HG03571 (cell line): ENCODE data around the gene KIRREL2.

Source experiments
- ATAC-seq: cut with Tn5 transposase; IDR thresholded peaks from one replicate; pipeline ENCODE4 v1.9.1; 2021; ENCODE audit not compliant: unreplicated experiment

The KIRREL2 gene

DNA sequence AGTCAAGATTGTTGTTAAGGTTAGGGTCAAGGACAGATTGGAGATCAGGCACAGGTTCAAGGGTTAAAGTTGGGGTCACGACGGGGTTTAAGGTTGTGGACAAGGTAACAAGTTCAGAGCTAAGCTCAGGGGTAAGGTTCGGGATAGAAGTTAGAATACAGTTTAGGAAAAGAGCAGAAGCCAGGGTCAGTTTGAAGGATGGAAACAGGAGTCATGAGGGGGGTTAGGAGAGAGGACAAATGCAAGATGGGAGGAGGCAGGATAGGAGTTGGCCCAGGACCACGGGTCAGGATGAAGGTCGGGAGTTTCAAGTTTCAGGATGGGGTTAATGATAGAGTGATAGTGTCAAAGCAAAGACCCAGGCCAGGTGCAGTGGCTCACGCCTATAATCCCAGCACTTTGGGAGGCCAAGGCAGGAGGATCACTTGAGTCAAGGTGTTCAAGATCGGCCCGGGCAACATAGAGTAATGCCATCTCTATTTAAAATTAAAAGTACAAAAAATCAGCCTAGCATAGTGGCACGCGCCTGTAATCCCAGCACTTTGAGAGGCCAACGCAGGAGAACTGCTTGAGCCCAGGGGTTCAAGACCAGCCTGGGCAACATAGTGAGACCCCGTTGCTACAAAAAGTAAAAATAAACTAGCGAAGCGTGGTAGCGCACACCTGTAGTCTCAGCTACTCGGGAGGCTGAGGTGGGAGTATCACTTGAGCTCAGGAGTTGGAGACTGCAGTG is 12.1 kb upstream of the KIRREL2 start:
- no peak for ATAC-seq

DNA sequence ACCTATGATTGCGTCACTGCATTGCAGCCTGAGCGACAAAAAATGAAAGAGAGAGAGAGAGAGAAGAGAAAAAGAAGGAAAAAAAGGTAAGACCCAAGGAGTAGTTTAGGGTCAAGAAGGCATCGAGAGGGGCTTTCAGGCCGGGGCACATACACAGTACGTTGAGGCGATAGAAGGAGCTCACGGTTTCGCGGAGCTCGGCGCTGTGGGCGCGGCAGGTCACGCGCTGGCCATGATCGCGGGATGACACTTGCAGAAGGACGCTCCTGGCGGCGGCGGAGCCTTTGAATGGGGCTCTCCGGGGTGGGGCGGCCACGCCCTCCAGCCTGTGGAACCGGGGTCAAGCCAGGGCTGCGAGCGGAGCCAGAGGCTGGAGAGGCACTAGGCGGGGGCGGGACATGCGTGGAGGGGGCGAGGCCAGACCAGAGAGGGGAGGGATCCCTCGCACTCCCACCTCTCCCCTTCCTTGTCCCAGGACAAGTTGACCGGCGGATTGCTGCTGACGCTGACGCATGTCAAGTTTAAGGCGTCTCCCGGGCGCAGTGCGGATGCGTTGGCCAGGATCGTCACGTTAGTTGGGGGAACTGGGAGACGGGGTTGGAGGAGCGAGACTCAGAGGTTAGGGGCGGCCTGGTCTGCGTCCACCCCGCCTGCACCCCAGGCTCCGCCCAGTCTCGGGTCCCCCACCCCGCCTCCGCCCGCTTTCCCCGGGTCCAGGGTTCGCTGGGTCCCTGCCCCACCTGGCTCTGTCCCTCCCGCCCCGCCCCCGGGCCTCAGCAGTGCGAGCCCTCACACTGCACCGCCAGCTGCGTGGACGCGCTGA is 11.3 kb upstream of the KIRREL2 start:
- ATAC-seq = no peak

DNA sequence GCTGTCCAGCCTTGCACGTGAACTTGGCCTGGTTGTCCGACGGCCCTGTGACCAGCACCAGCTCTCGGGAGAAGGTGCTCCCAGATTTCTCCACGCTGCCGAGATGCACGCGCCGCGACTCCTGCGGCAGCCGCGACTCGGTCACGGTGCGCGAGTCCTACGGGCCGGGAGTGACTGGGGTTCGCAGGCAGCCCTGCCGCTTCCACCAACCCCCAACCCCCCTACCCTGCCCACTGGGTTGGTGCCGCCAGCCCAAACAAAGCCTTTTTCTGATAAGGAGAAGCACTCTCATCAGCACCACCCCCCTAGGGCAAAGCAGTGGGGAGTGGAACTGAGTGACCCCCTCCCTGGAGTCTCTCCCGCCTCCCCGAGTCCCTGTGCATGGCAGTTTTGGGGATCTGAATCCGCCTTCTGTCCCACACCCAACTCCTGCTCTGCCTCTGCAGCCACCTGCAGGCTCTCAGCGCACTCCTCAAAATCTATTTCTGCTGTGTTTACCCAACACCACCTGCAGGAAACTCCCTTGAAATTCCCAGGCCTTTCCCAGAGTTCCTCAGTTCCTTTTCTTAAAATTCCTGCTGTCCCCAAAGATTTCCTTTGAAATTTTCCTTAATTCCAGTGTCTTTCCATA is 10.6 kb upstream of the KIRREL2 start:
- ATAC-seq = no peak

- no peak for ATAC-seq
Observed at GRCh38 chr19:35847911-35848310, 8.8 kb upstream of the KIRREL2 start.

- no peak for ATAC-seq
Observed at GRCh38 chr19:35848486-35848885, 8.2 kb upstream of the KIRREL2 start.

DNA sequence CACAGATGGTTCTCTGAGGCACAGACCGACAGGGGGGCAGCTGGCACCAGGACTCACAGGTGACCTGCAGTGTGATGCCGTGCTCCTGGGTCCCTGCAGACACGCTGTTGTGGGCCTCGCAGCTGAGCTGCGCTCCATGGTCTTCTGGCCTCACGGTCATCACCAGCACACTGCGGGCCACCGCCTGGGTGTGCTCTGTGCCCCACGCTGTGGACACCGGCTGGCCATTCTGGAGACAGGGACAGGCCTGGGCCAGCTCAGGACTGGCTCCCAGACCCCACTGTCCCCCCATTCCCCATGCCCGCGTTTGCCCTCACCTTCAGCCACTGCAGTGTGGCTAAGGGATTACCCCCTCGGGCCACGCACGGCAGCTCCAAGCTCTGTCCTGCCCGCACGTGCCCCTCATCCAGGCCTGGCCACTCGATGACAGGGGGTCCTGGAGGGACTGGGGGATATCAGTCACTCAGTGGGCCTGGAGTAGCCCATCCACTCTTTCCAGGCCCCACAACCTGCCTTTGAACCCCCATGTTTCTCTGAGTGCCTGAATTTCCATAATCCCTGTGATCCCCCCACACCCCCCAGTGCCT is 7.7 kb upstream of the KIRREL2 start:
- no peak for ATAC-seq

DNA sequence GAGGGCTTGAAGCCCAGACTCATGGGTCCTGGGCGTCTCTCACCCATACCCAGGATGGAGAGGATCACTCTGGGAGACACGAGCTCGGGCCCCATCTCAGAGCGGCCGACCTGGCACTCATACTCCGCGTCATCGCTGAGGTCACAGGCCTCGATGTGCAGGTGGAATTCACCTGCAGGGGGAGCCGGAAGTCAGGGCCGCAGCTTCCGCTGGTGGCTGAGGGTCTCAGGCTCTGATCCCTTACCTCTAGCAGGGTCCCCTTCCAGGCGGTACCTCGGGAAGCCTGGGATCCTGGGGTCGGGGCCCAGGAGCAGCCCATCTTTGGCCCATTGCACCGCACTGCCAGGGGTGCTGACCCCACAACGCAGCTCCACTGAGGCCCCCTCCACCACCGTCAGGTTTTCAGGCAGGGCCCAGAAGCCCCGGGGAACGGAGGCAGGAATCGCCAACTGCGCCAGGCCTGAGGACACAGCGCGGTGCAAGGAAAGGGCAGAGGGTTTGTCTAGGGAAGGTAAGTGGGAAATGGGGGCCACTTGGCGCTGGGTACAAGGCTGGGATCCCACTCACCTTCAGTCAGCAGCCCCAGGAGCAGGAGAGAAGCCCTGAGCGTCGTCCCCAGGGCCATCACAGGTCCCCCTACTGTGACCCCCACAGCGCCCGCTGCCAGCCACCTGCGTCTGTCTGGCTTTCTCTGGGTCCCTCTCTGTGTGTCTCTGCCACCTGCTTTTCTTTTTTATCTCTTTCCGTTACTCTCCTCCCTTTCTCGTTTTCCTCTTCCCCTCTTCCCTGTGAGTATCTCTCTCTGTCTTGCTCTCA is 5.3 kb upstream of the KIRREL2 start:
- ATAC-seq = no peak

GRCh38 chr19:35852029-35852780 is 4.5 kb upstream of the KIRREL2 start, which contains the start of gene NPHS1:
NPHS1 (minus strand) TSS chr19:35852504; CDS start chr19:35851837, 667 bp downstream.
- ATAC-seq = no peak

DNA sequence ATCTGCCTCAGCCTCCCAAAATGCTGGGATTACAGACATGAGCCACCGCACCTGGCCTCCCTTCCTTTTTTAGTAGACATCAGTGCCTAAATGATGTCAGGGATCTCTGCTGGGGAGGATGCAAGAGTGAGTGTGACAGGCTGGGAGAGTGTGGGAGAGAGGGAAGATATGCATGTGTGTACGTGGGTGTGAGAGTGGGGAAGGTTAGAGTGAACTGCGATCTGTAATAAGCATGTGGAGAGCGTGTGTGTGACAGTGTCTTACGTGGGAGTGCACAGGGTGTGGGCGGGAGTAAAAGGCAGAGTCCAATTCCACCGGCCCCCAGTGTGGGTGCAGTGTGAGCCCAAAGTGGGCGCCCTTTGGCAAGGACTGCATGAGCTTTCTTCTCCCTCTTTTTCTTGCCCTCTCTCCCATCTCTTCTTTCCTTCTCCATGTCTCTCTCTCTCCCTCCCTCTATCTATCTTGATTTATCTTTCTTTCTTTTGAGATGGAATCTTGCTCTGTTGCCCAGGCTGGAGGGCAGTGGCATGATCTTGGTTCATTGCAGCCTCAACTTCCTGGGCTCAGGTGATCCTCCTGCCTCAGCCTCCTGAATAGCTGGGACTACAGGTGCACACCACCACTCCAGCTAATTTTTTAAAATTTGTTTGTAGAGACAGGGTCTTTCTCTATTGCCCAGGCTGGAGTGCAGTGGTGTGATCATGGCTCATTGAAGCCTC is 3.5 kb upstream of the KIRREL2 start:
- ATAC-seq = no peak

DNA sequence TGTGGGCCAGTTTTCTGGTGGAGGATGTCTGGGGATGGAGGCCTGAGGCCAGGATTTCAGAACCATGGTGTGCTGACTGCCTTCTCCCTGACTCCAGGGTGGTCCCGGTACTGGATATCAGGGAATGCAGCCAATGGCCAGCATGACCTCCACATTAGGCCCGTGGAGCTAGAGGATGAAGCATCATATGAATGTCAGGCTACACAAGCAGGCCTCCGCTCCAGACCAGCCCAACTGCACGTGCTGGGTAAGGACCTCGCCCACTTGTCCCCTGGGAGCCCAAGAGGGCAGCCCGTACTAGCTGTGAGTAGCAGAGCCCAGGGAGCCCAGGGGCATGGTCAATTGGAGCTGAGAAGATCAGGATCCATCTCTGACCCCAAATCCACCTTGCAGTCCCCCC is 1.6 kb downstream of the KIRREL2 start:
- no peak for ATAC-seq

DNA sequence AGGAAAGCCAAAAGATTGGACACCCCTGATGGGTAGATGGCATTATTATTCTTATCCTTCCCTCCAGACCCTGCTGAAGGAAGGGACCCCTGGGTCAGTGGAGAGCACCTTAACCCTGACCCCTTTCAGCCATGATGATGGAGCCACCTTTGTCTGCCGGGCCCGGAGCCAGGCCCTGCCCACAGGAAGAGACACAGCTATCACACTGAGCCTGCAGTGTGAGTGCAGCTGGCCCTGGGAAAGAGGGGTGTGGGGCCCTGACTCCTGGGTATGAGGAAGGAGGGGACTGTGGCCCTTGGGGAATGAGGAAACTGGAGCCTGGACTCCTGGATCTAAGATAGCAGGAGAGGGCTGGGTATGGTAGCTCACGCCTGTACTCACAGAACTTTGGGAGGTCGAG is 2.7 kb downstream of the KIRREL2 start:
- ATAC-seq = no peak

DNA sequence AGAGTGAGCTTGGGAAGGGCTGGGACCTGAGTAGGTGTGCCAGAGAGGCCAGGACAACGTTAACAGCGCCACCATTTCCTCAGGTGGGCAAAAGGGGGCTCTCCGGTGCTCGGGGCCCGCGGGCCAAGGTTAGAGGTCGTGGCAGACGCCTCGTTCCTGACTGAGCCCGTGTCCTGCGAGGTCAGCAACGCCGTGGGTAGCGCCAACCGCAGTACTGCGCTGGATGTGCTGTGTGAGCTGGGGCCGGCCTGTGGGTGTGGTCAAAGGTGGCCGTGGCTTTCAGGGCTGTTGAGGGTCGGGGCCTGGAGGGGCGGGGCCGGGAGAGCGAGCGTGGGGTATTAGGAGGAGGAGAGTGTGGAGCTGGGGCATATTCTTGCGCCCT is 3.7 kb downstream of the KIRREL2 start:
- ATAC-seq = no peak

GRCh38 chr19:35860818-35861639 is 4.3 kb downstream of the KIRREL2 start:
- ATAC-seq = no peak

DNA sequence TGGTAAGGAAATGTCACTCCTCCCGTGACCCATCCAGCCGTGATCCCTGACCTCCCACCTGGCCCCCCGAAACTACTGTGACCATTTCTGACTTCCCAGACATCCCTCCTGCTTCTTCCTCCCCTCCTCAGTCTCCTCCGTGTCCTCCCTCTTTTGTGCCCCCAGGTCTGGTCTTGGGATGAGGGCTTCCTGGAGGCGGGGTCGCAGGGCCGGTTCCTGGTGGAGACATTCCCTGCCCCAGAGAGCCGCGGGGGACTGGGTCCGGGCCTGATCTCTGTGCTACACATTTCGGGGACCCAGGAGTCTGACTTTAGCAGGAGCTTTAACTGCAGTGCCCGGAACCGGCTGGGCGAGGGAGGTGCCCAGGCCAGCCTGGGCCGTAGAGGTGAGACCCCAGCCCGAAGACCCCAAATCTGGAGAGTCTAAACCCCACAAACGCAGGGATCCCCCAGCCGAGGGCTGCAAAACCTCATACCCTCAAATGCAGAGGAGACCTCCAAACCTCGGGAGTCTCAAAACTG is 5.0 kb downstream of the KIRREL2 start:
- no peak for ATAC-seq

DNA sequence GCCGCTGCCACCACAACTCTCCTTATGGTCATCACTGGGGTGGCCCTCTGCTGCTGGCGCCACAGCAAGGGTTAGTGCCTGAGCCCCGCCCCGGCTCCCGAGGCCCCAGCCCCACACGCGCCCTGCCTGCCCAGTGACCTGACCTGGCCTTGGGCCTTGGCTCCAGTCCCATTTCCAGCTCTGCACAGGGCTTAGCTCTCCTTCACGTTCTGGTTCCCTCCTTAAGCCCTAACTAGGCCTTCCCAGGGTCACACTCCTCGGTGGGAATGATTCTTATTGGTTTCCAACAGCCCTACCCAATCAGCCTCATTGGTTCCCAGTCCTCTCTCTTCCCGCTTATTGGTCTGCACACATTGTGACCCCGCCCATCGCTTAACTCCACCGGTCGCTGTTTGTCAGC is 5.8 kb downstream of the KIRREL2 start:
- no peak for ATAC-seq

GRCh38 chr19:35863018-35863417 is 6.3 kb downstream of the KIRREL2 start:
- no peak for ATAC-seq

- no peak for ATAC-seq
Observed at GRCh38 chr19:35868172-35868822, 11.6 kb downstream of the KIRREL2 start, which contains the start of gene APLP1. APLP1 (plus strand) TSS chr19:35868574; CDS start chr19:35868637, 63 bp downstream.
